Measurements from ENCODE around the gene SEC22A.

GRCh38 chr3:123312331-123313265, 110.9 kb downstream of the SEC22A start:
- TF ChIP-seq REST (IDR thresholded peaks at IDR 0.05; ENCODE audit: insufficient read depth in 1 of 2, low read depth in 2 of 2, low read length in 2 of 2), result no peak
- TF ChIP-seq POLR2AphosphoS5 (IDR thresholded peaks at IDR 0.05; ENCODE audit: low read depth, low read length), result no peak
- no peak for TF ChIP-seq SIN3A (IDR thresholded peaks at IDR 0.05; ENCODE audit: borderline replicate concordance, insufficient read depth, low read length)

All from PFSK-1 (cell line).